Germinal center (tissue), 1 donor: ENCODE data around the gene LMX1B.
"Not testable (repeated sequence)": the region's sequence is repeated elsewhere in the genome, so short reads cannot be mapped to it uniquely, and the experiment has no call there.

ENCODE experiments used
- DNase-seq: peaks from one replicate; pipeline ENCODE4 v3.0.0; 2012; ENCODE audit warnings: mixed read lengths, low spot score

LMX1B gene

GRCh38 chr9:126633881-126634558 lies 20.3 kb downstream of the LMX1B start:
- DNase-seq = no peak

GRCh38 chr9:126635061-126635460 lies 21.3 kb downstream of the LMX1B start:
- DNase-seq = no peak

GRCh38 chr9:126635661-126636439 lies 22.1 kb downstream of the LMX1B start:
- no peak for DNase-seq

- DNase-seq = no peak
These were observed 23.5 kb downstream of the LMX1B start for GRCh38 chr9:126636983-126637798.

GRCh38 chr9:126638571-126639132 lies 24.9 kb downstream of the LMX1B start:
- DNase-seq = no peak

- DNase-seq = no peak
These were observed 25.7 kb downstream of the LMX1B start for GRCh38 chr9:126639318-126640000.

- no peak for DNase-seq
These were observed 27.6 kb downstream of the LMX1B start for GRCh38 chr9:126641118-126641851.

GRCh38 chr9:126642010-126642744 lies 28.4 kb downstream of the LMX1B start:
- no peak for DNase-seq

GRCh38 chr9:126642839-126643238 lies 29.1 kb downstream of the LMX1B start:
- no peak for DNase-seq

- no peak for DNase-seq
These were observed 30.3 kb downstream of the LMX1B start for GRCh38 chr9:126643945-126644527.

- DNase-seq = no peak
These were observed 32.4 kb downstream of the LMX1B start for GRCh38 chr9:126646162-126646561.

- no peak for DNase-seq
These were observed 34.1 kb downstream of the LMX1B start for GRCh38 chr9:126647585-126648411.

GRCh38 chr9:126649477-126649876 lies 35.7 kb downstream of the LMX1B start:
- DNase-seq = no peak

- no peak for DNase-seq
These were observed 36.9 kb downstream of the LMX1B start for GRCh38 chr9:126650404-126651341.

- DNase-seq = no peak
These were observed 38.4 kb downstream of the LMX1B start for GRCh38 chr9:126652140-126652582.

- DNase-seq = no peak
These were observed 40.4 kb downstream of the LMX1B start for GRCh38 chr9:126654124-126654523.

- not testable (repeated sequence) for DNase-seq
These were observed 42.5 kb downstream of the LMX1B start for GRCh38 chr9:126656214-126656613.
